GM19324 (cell line): ENCODE data around the gene MKRN2OS.

Experiments
- ATAC-seq: cut with Tn5 transposase; IDR thresholded peaks from one replicate; pipeline ENCODE4 v1.9.1; 2021; ENCODE audit warnings: mild to moderate bottlenecking, moderate library complexity; ENCODE audit not compliant: unreplicated experiment, low FRiP score

The MKRN2OS gene

GRCh38 chr3:12516873-12517272 is 28.4 kb downstream of the MKRN2OS start:
- ATAC-seq: no peak

GRCh38 chr3:12515631-12516030 is 29.7 kb downstream of the MKRN2OS start:
- ATAC-seq: no peak

GRCh38 chr3:12513694-12514446 is 31.4 kb downstream of the MKRN2OS start:
- ATAC-seq: no peak

GRCh38 chr3:12512534-12513118 is 32.7 kb downstream of the MKRN2OS start:
- no peak for ATAC-seq

GRCh38 chr3:12509466-12509865 is 35.8 kb downstream of the MKRN2OS start:
- ATAC-seq: no peak

- no peak for ATAC-seq
Measured at GRCh38 chr3:12508291-12508700, 37.0 kb downstream of the MKRN2OS start.

- no peak for ATAC-seq
Measured at GRCh38 chr3:12507591-12508281, 37.6 kb downstream of the MKRN2OS start.

GRCh38 chr3:12506201-12506709 is 39.0 kb downstream of the MKRN2OS start:
- ATAC-seq: no peak

GRCh38 chr3:12503126-12503957 is 42.0 kb downstream of the MKRN2OS start:
- ATAC-seq: no peak

- no peak for ATAC-seq
Measured at GRCh38 chr3:12501360-12502020, 43.8 kb downstream of the MKRN2OS start.

- ATAC-seq: no peak
Measured at GRCh38 chr3:12499474-12499873, 45.8 kb downstream of the MKRN2OS start.

GRCh38 chr3:12496453-12496761 is 48.9 kb downstream of the MKRN2OS start:
- no peak for ATAC-seq

GRCh38 chr3:12495749-12496452 is 49.4 kb downstream of the MKRN2OS start:
- no peak for ATAC-seq

- no peak for ATAC-seq
Measured at GRCh38 chr3:12490547-12490946, 54.8 kb downstream of the MKRN2OS start.

GRCh38 chr3:12489832-12490231 is 55.5 kb downstream of the MKRN2OS start:
- ATAC-seq: no peak
